GM19397 (cell line): Measurements from ENCODE around the gene CHSY1.

Source experiments
- ATAC-seq: cut with Tn5 transposase; IDR thresholded peaks from one replicate; pipeline ENCODE4 v1.9.1; 2021; ENCODE audit warnings: mild to moderate bottlenecking, moderate library complexity; ENCODE audit not compliant: unreplicated experiment

CHSY1 gene

DNA sequence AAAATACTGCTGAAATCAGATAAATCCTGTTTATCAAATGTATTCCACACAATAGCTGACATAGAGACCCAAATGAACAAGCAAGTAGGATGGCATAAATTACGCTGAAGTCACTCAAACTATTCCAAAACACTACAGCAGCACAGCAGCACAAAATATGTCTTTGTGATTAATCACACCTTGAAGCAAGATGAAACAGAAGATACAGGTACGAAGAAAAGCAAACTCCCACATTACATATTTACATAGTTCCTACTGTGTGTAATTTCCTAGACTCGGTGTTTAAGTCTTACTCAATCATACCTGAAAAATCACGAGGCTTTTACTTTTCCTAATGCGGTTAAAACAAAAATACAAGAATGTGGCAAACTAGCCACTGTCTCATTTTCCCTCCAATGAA, 38.3 kb downstream of the CHSY1 start:
- ATAC-seq = no peak

DNA sequence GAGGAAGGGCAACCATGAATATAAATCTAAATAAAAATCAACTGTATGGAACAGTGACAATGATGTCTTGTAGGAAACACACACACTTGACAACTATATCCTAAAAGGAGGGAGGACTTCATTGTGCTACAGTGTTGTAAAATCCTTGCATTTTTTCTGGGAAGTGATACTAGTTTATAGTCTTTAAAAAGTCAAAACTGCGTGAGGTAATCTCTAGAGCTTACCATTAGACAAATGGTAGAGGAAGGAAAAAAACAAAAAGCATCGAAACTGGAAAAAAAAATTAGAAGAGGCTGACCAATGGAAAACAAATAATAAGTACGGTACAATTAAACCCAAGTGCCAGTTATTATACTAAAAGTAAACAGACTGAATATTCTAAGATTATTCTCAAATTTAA, 38.7 kb downstream of the CHSY1 start:
- no peak for ATAC-seq

DNA sequence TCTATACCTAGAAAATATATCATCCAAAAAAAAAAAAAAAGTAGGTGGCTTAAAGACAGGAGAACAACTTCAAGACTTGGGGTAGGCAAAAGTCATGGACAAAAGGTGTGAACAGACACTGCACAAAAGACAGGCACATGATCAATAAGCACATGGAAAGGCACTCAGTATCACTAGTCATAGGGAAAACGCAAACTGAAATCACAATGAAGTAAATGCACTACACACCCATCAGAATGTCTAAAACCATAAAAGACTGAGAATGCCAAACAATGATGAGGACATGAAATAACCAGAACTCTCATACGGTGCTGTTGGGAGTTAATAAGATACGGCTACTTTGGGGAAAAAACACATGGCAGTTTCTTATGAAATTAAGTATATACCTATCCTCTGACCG, 40.0 kb downstream of the CHSY1 start:
- no peak for ATAC-seq

DNA sequence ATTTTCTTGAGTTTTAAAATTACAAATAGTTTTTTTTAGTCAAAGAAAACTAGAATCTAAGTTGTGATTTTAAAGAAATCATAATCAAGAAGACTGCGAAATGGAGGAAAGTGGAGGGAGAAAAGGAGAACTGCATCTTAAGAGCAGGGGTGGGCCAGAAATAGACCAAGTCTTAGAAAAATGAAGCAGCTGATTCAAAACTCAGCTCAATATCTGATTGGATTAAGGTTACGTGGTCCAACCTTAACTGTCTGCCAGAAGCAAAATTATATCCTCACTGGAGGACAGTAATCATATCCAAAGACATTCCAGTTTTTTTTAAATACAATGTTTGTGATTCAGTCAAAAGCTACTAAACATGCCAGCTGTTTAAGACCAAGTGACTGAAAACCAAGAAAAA, 41.4 kb downstream of the CHSY1 start:
- no peak for ATAC-seq

DNA sequence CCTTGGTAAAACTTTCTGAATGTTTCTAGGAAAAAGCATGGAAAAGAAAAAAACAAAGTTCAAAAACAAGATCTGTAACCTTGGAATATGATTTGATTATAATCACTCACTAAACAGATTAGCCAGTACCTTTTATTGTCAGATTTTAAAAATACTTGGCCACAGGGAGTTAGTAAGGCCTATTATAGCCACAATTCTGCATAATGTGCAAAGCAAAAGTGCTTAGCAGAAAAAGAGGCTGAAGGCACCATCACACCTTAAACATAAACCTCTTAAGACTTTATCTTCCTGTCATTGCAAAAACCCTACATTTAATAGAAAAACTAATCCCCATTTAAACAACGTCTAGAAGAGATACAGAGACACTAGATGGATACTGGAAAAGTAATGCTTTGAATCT, 41.8 kb downstream of the CHSY1 start:
- no peak for ATAC-seq

DNA sequence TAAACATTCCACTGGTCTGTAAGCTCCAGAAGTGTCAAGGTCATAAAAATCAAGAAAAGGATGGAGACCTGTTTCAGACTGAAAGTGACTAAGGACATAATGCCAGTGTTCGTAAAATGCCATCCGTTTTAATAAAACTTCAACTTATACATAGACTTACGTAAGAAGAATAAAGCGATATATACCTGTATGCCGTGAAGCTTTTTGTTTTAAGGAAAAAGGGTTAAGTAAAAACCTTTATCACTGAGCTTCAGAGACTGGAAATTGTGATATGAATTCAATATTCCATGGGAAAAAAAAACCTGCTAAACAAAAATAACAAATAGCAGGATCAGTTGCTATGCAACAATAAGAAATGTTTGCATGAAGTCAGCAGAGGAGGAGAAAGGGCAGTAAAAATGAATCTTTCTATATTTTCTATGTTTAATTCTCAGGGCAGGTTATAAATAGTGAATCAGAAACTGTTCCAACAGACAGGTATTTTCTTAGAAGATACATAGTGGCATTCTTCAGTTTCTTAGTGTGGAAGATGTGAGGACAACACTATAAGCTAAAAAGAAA, 42.5 kb downstream of the CHSY1 start:
- ATAC-seq = no peak

DNA sequence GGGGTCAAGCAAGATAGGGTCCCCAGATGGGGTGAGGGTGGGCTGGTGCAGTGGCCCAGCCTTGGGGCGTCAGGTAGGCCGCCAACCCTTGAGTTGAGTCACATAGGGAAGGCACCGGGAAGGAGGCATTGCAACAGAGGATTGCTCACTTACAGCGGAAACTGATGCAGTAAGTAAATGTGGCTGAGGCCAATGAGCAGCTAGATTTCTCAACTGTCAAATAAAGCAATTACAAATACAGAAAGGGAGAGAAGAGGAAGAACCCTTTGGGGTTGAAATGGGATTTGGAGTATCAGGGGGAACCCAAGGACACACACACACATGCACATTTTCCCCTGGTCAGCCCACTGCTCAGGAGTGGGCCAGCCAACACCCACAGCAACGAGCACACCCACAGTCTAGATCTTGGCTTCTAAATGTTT, 44.0 kb downstream of the CHSY1 start:
- ATAC-seq = no peak

DNA sequence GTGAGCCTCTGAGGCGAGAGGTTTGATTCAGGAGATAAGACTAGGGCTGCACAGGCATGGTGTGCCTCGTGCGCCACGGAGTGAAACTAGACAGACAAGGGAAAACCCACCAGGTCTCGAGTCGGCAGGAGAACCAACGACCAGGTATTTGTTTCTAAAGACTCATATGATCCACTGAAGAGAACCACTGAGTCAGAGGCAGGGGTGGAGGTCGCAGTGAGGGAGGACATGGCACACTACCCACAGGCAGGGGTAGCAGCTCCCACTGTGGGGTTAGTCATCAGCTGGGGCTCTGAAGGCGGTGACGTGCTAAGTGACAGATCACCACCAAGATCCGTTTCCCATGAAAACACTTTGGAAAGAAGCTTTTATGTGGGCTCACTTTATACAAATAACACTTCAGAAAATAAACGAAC, 45.7 kb downstream of the CHSY1 start:
- no peak for ATAC-seq

DNA sequence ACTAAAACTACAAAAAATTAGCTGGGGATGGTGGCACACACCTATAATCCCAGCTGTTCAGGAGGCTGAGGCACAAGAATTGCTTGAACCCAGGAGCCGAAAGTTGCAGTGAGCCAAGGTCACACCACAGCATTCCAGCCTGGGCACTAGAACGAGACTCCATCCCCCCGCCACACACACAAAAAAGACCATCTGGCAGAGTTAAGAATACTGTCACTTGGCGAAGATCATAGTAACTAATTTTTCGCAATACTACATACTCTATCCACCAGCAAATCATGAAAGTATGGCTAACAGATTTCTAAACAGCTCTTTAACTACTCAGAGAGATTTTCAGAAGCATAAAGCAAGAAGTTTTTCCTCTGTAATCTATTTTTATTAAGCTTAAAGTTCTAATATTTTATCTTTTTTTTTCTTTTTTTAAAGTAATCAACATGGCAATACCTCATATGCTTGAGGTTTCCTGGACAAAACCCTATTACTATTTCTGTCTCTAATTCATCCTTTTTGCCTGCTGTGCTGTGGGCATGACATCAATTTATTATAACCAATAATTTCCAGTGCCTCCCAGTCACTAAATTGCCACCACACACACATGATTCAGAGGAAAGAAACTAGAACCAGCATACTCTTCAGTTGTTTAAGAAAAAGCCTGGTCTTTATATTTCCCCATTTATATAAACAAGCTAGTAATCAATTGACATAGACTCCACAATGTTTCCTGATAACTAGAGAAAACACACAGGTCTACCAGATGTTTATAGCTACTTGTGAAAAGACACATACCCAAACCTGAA, 46.9 kb downstream of the CHSY1 start:
- no peak for ATAC-seq

DNA sequence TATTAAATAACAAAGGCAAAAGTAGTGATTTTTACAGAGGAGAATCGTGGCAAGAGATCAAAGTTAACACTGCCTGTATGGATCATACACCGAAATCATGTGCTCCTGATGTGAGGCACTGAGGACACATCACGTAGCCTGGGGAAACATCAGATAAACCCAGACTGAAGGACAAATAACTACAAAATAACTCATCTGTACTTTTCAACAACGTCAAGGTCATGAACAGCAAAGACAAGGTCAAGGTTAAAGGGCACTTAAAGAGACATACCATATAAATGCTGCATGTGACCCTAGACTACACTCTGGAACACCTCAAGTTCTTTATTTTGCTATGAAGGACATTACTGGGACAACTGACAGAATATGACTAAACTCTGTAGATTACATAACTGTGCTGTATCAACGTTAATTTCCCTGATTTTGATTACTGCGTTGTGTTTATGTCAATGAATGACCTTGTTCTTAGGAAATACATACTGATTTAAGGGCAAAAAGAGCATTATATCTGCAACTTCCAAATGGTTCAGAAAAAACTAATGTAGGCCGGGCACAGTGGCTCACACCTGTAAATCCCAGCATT, 48.1 kb downstream of the CHSY1 start:
- ATAC-seq = no peak

DNA sequence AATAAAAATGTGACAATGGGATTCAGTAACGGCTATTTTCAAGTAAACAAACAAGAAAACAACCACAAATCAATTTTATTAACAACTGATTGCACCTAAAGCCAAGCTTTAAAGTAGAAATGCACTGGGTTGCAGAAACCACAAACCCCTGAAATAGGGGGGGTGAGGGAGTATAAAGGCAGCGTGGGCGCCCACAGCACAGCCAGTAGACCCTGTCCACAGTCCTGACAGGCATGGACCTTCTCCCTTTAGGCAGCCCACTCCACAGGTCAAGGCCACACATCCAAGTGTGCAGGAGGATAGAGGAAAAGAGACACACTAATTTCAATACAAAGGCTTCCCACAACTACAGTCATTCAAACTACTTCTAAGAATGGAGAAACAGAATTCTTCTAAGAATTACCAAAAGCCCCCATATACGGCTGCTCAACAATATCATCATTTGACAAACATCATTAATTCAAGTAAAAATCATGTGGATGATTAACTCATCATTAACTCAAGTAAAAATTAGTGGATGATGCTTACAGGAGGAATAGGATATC, 48.7 kb downstream of the CHSY1 start:
- no peak for ATAC-seq

DNA sequence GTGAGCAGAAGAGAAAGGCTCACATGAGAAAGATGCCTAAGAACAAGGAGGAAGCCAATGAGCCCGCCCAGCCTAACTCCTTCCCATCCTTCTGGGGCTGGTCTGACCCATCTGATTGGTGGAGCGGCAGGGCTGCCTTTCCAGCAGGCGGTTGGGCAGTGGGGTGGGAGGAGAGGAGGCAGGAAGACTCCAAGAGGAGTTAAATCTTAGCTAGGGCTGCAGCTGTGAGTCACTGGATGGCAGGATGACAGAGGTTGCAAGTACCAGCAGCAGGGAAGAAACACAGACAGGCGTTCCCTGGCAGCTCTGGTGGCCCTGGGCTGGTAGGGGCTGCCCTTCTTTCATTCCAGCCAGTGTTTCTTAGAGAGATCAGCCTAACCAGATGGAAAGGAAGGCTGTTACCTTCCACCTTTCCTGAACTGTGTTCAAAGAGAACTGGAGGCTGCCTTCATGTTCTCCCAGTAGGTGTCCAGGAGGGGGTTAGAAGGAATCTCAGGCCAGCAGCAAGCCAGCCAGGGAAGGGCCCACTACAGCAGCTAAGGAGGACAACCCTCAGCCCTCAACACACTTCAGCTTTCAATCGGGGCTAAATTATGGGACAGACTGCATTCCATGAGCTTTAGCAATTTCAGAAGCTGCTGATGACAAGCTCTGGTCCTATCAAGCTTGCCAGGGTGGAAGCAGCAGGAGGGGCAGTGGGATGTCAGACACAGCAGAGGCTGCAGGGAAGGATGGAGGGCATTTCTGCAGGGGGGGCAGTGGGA, 50.3 kb downstream of the CHSY1 start:
- ATAC-seq = no peak

DNA sequence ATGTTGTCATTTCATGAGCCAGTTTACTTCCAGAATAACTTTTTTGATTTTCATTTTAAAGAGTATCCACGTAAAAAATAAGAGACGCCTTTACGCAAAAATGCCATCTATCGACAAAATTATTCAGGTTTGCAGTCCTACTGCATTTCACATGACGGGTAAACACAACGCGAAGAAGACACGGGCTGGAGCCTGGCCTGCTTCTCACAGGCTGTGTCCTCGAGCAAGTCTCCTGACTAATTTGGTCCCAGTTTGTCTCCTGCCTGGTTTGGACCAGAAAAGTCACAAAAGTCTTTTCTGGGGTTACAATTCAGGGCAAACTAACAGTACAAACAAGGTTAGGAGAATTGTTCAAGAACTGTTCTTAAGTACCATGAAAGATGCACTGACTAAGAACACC, 51.7 kb downstream of the CHSY1 start:
- no peak for ATAC-seq

DNA sequence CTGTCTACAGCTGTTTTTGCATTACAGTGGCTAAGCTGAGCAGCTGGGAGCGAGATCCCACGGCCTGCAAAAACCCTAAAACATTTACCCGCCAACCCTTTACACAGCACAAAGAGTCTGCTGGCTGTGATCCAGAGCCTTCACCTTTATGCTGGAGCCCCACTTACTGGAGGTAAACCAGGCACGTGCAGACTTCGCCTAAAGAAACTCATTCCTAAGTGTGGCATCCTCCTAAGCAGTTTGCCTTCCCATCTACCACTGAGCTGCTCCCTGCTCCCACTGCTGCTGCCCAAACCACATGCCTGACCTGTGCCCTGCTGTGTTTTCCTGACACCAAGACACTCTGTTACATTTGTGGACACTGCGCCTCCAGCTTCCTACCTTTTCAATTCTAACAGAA, 53.0 kb downstream of the CHSY1 start:
- ATAC-seq = no peak

DNA sequence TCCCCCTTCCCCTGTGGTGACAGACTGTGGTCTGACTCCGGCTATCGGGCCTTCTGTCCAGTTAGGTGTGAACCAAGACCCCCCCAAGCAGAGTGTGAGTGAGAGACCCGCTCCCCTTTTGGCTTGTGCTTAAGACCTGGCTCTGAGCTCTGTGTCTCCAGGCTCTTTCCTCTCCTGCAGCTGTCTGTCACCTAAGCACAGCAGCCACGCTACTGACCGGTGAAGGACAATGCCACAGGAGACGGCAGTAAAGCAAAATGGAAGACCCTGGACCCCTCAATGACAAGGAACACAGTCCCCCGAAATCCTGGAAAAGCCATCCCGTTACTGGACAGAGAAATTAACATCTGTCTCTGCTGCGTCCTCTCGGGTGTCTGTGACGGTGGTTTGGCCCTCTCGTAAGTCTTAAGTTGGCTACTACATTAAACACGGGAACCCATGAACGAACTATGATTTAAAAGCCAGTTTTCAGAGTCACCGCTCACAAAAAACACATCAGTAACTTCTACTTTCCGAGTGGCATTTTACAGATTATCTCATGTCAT, 53.7 kb downstream of the CHSY1 start:
- ATAC-seq = no peak

DNA sequence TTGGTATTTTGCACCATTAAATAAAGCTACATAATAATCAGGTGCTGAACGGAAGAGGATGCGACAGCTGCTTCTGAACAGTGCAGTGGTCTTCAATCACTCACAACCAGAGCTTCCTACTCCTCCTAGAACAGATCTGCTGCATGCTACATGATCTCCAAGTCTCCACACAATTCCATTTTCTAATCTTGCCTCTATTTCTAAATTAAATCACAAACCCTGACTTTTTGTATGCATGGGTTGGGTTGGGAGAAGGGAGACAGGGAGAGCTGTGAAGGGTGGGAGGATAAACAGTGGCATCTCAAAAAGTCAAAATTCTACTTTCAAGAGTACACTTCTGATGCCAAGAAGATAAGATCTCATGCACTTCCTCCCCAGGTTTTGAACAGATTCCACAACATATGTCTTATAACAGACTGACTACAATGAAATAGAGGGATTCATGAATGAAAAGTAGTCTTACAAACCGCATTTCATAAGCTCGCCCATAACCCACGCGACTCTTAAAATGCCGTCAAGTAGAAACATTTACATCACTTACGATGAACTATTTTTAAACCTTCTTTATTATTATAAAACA, 57.2 kb downstream of the CHSY1 start:
- ATAC-seq = no peak

DNA sequence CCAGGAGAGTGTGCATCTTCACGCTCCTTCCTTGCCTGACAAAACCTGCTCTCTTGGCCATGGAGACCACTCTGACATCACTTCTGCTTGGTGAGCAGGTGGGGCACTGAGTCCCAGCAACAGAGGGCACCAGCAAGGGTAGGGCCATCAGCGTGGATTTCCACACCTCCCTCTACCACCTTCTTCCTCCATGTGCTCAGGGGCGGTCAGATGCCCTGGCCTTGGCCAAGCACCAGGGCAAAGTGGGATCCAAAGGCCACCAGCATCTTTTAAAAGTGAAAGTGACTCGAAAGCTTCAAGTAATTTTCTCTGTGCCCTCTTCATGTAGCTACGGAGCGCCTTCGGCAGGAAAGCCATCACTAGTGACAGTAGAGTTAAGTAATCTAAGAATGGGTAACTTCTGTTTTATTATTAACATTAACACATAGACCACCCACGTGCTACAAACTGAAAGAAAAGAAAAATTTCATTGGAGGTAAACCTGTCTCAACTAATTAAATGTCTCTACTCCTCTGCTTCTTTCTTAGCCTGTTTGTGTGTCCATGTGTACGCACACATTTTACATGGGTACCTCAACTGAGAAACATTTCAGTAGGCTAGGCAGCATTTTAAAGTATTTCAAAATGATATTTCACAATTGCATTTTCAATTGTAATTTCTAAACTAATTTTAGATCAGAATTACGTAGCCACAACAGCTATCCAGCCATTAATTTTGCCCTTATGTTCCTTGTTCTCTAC, 57.9 kb downstream of the CHSY1 start:
- ATAC-seq = no peak

DNA sequence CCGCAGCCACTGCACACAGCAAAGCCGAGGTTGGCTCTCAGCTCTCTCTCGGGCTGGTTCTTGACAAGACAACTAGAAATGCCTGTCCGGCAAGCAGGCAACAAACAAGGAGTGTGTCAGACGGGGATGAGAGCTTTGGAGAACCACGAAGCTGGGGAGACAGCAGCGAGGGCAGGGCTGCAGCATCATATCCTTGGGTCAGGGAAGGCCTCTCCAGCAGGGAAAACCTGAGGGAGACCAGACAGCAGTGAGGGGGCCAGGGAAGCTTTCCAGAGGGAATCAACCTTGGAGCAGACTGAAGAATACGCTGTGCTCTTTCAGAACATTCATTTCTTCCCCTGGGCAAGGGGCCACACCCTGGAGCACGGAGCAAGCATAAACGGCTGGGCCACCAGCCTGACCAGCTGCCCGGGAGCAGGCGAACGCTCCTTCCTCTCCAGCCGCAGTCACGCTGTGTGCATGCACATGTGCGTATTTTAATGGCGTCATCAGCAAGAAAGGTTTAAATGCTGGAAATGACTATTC, 58.7 kb downstream of the CHSY1 start:
- no peak for ATAC-seq

DNA sequence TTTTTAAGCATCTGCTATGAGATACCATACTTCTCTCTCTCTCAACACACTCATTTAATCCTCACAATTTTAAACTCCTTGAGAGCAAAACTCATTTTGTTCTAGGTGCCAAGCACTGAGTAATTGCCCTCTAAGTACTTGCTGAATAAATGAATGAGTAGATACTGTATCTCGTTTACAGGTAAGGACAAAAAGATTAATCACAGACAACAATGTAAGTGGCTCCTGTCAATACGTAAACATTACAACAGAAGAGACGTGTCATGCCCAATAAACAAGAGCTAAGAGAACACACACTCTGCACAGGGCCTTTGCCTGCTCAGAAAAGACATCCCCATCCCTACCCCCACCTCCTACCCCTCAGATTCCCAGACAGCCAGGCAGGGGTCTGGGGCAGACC, 59.8 kb downstream of the CHSY1 start:
- ATAC-seq = no peak

DNA sequence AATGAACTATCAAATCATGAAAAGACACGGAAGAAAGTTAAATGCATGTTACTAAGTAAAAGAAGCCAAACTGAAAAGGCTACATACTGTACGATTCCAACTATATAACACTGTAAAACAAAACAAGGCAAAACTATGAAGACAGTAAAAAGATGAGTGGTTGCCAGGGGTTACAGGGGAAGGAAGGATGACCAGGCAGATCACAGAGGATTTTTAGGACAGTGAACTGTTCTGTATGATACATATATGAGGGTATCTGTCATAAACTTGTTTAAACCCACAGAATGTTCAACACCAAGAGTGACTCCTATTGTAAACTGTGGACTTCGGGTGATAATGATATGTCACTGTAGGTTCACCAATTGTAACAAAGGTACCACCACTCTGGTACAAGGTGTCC, 60.6 kb downstream of the CHSY1 start:
- no peak for ATAC-seq
